Heart right ventricle (tissue), 16 donors: ENCODE data around the gene CSTPP1. TPM values are rescaled to one million over a fixed set of nuclear protein-coding genes. Genes with fewer than 3 reads are reported as not detected.

ENCODE experiments used
- ATAC-seq, 8 donors: fragments of 200-7000 bp; cut with Tn5 transposase; one replicate each; pipeline ENCODE4 v1.9.1; 2020; ENCODE audit warnings: mild to moderate bottlenecking in 8 of 8, moderate library complexity in 8 of 8, moderate number of reproducible peaks in 1 of 8
- DNase-seq, 2 donors: peaks; one replicate each; pipeline ENCODE4 v3.0.0-alpha.2; 2020
- H3K27ac ChIP-seq, 10 donors: fragments of 200-600 bp; sonication (generic) in 2 of 10; one replicate each; pipeline versions ENCODE4 v1.5.0 to v1.8.0; 2020 to 2022; ENCODE audit warnings: mild to moderate bottlenecking in 3 of 10
- H3K27me3 ChIP-seq, 7 donors: fragments of 200-600 bp; one replicate each; pipeline ENCODE4 v1.8.0; 2021 to 2022; ENCODE audit warnings: mild to moderate bottlenecking in 2 of 7
- H3K36me3 ChIP-seq, 9 donors: fragments of 200-600 bp; sonication (generic) in 1 of 9; one replicate each; pipeline versions ENCODE4 v1.5.0 to v1.8.0; 2020 to 2022; ENCODE audit warnings: mild to moderate bottlenecking in 2 of 9
- H3K4me1 ChIP-seq, 9 donors: fragments of 200-600 bp; sonication (generic) in 1 of 9; one replicate each; pipeline versions ENCODE4 v1.5.0 to v1.8.0; 2020 to 2022; ENCODE audit warnings: mild to moderate bottlenecking in 4 of 9
- H3K4me3 ChIP-seq, 10 donors: fragments of 200-600 bp; sonication (generic) in 2 of 10; one replicate each; pipeline versions ENCODE4 v1.5.0 to v1.8.0; 2020 to 2022; ENCODE audit warnings: mild to moderate bottlenecking in 7 of 10, moderate library complexity in 2 of 10
- H3K9me3 ChIP-seq, 11 donors: fragments of 200-600 bp in 10 of 11; sonication (generic) in 2 of 11; one replicate each; pipeline versions ENCODE4 v1.5.0 to v1.8.0; 2013 to 2022; ENCODE audit warnings: mild to moderate bottlenecking in 2 of 11, control low read depth in 1 of 11, moderate library complexity in 1 of 11
- WGBS, 2 donors: extraction: QIAGEN DNeasy Blood & Tissue Kit; methylation state at CpG; one replicate each; pipeline ENCODE4 v1.1.7; 2013; ENCODE audit warnings: inconsistent platforms in 1 of 2; 5-methylcytosine and 5-hydroxymethylcytosine counted together
- intact Hi-C, 10 donors: fragments of 100-400 bp; cut with DNase I; formaldehyde crosslinking; loops; one replicate each; pipeline versions ENCODE4 v1.11.1 to v1.14.2; 2022
- polyA plus RNA-seq, 2 donors: library from polyadenylated mRNA; stranded (reverse); fragments of 200-250 nt; gene quantifications; one replicate each; pipeline ENCODE4 v1.2.3, GENCODE V29; 2013
- total RNA-seq, 10 donors: library from RNA; stranded (reverse); fragmentation: NEBNext Ultra II Directional in 3 of 10; extraction: Animal tissue kit (Norgen Biotek cat#: 25700) in 3 of 10; gene quantifications; one replicate each; pipeline versions ENCODE4 v1.2.1 to v1.2.4, GENCODE V29; 2021 to 2023
- TF ChIP-seq, protein P1 (sequence below), 9 donors: fragments of 200-600 bp; sonication (generic) in 2 of 9; IDR thresholded peaks; one replicate each; pipeline versions ENCODE4 v1.5.0 to v1.8.0; 2021 to 2022; ENCODE audit warnings: antibody characterized with exemption in 9 of 9, mild to moderate bottlenecking in 5 of 9, moderate library complexity in 1 of 9
- donor health status: Arrhythmogenic right ventricular cardiomyopathy.
- donor health status: ischemic (EF 13 %, LVEDD 7.1; RV severe dilation, severe dysfunction).
- donor health status: healthy with polysubstance abuse.
- donor health status: DM: no; HTN: yes; CAD: no.
- donor health status: DM: no; HTN: no; CAD: no.
- donor health status: ischemic (EF 25% LVEDD 6.9; RV normal size, moderate dysfunction).
- donor health status: ischemic (EF 25% LVEDD 5.7; RV mildly dilated, moderate dysfunction).
- donor health status: healthy.
- donor health status: DM: yes; HTN: yes; CAD: no.
- donor health status: Ischemic cardiomyopathy.
- donor health status: ischemic (EF 35%, LVEDD 5.7; RV mildly dilated, moderate dysfunction).
- donor health status: nonischemic (EF 11% LVEDD 7.7; RV severe dilation, severe dysfunction).
- donor health status: DM: yes; HTN: yes; CAD: no.
- donor health status: PGD.
- donor health status: ischemic (EF 29% LVEDD 5.4; RV normal size, mild dysfunction).
- donor health status: nonischemic (EF 23%, LVEDD 6.1; RV moderate dilation, normal function).

CSTPP1 gene
- total and polyA plus RNA-seq, 12 donors = 10.2 to 26.7 (median 16.7) TPM

DNA sequence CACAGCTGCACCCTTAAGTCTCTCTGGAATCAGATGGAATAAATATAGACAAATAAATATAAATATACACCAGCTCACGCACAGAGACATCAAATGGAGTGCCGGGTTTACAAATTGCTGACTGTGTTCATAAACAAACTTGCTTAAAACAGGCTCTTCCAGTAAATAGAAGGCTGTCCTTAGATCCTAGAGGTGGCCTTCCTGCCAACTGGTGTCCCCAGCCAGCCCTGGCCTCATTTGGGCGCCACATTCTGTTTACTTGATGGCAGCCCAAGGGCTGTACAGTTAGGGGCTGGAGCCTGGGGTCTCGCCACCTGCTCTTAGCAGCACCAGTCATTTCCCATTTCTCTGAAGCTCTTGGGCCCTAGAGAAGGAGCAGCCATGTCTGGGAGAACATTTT lies 219.3 kb downstream of the CSTPP1 start:
- TF ChIP-seq, protein P1, sequence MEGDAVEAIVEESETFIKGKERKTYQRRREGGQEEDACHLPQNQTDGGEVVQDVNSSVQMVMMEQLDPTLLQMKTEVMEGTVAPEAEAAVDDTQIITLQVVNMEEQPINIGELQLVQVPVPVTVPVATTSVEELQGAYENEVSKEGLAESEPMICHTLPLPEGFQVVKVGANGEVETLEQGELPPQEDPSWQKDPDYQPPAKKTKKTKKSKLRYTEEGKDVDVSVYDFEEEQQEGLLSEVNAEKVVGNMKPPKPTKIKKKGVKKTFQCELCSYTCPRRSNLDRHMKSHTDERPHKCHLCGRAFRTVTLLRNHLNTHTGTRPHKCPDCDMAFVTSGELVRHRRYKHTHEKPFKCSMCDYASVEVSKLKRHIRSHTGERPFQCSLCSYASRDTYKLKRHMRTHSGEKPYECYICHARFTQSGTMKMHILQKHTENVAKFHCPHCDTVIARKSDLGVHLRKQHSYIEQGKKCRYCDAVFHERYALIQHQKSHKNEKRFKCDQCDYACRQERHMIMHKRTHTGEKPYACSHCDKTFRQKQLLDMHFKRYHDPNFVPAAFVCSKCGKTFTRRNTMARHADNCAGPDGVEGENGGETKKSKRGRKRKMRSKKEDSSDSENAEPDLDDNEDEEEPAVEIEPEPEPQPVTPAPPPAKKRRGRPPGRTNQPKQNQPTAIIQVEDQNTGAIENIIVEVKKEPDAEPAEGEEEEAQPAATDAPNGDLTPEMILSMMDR (IDR thresholded peaks at IDR 0.05) = no peak

GRCh38 chr11:47156333-47156732 lies 219.8 kb downstream of the CSTPP1 start:
- no peak for DNase-seq
- 92 to 95% methylated on average over 6 of the region's 6 CpGs for WGBS, 2 donors
- no peak for ATAC-seq
- H3K27me3 ChIP-seq = no peaks in the 10 kb centered on the region
- TF ChIP-seq, protein P1 (IDR thresholded peaks at IDR 0.05) = no peak
- intact Hi-C loops = no loop called here
- peaks cover 0 to 23% (median 13%) of the 10 kb centered on the region in 9 donors for H3K4me1 ChIP-seq
- no peak overlapping the region for H3K27ac ChIP-seq
- H3K36me3 ChIP-seq = peaks cover 0 to 27% (median 0%) of the 10 kb centered on the region in 9 donors
- H3K4me3 ChIP-seq = no peak overlapping the region
- no peaks in the 10 kb centered on the region for H3K9me3 ChIP-seq

More for the DNA sequence above, 219.3 kb downstream of the CSTPP1 start:
- 96 to 97% methylated on average over 4 of the region's 4 CpGs for WGBS, 2 donors
- DNase-seq = no peak
- H3K27ac ChIP-seq = no peak overlapping the region
- no peaks in the 10 kb centered on the region for H3K27me3 ChIP-seq
- H3K4me3 ChIP-seq = no peak overlapping the region
- intact Hi-C loops = loop anchor here in 1 of 10 donors (2.0 kb wide), 1 partner anchor 261 kb away; no protein-coding TSS in a partner anchor
- no peak for ATAC-seq
- peaks cover 0 to 18% (median 10%) of the 10 kb centered on the region in 9 donors for H3K4me1 ChIP-seq
- no peaks in the 10 kb centered on the region for H3K9me3 ChIP-seq
- peaks cover 0 to 27% (median 0%) of the 10 kb centered on the region in 9 donors for H3K36me3 ChIP-seq

GRCh38 chr11:47156951-47157350 lies 220.4 kb downstream of the CSTPP1 start:
- intact Hi-C loops = no loop called here
- H3K4me3 ChIP-seq = no peak overlapping the region
- TF ChIP-seq, protein P1 (IDR thresholded peaks at IDR 0.05) = no peak
- peaks cover 0 to 29% (median 16%) of the 10 kb centered on the region in 9 donors for H3K4me1 ChIP-seq
- H3K27ac ChIP-seq = no peak overlapping the region
- 88 to 92% methylated on average over 20 of the region's 20 CpGs for WGBS, 2 donors
- DNase-seq (no peak), ATAC-seq (no peak)
- no peaks in the 10 kb centered on the region for H3K9me3 ChIP-seq
- H3K27me3 ChIP-seq = no peaks in the 10 kb centered on the region
- peaks cover 0 to 27% (median 0%) of the 10 kb centered on the region in 9 donors for H3K36me3 ChIP-seq

GRCh38 chr11:47157805-47158204 lies 221.2 kb downstream of the CSTPP1 start:
- Histone ChIP-seq H3K4me3 (no peak overlapping the region), H3K36me3 (peaks cover 0 to 32% (median 0%) of the 10 kb centered on the region in 9 donors), H3K4me1 (peaks cover 0 to 34% (median 22%) of the 10 kb centered on the region in 9 donors), H3K27me3 (no peaks in the 10 kb centered on the region), H3K27ac (no peak overlapping the region), H3K9me3 (no peaks in the 10 kb centered on the region)
- intact Hi-C loops = no loop called here
- DNase-seq = no peak
- ATAC-seq = no peak
- TF ChIP-seq, protein P1 (IDR thresholded peaks at IDR 0.05) = no peak
- WGBS, 2 donors = 80 to 88% methylated on average over 8 of the region's 8 CpGs
